ENCODE measurements around the gene LUC7L2.
"Not testable (repeated sequence)": the region's sequence is repeated elsewhere in the genome, so short reads cannot be mapped to it uniquely, and the experiment has no call there.

The LUC7L2 gene

GRCh38 chr7:139452958-139453672 lies 93.4 kb downstream of the LUC7L2 start:
- no peak for DNase-seq

GRCh38 chr7:139453673-139454321 lies 94.1 kb downstream of the LUC7L2 start:
- DNase-seq = no peak

GRCh38 chr7:139455789-139456188 lies 96.1 kb downstream of the LUC7L2 start:
- DNase-seq = no peak

GRCh38 chr7:139456511-139456910 lies 96.8 kb downstream of the LUC7L2 start:
- DNase-seq = no peak

- DNase-seq = no peak
Observed at GRCh38 chr7:139457153-139457946, 97.7 kb downstream of the LUC7L2 start.

GRCh38 chr7:139463421-139463820 lies 103.7 kb downstream of the LUC7L2 start:
- DNase-seq = not testable (repeated sequence)

- DNase-seq = not testable (repeated sequence)
Observed at GRCh38 chr7:139464511-139464910, 104.8 kb downstream of the LUC7L2 start.

- not testable (repeated sequence) for DNase-seq
Observed at GRCh38 chr7:139465072-139465471, 105.4 kb downstream of the LUC7L2 start.

- not testable (repeated sequence) for DNase-seq
Observed at GRCh38 chr7:139467729-139468128, 108.0 kb downstream of the LUC7L2 start.

- DNase-seq = not testable (repeated sequence)
Observed at GRCh38 chr7:139468281-139468680, 108.6 kb downstream of the LUC7L2 start.

GRCh38 chr7:139471740-139472353 lies 112.2 kb downstream of the LUC7L2 start:
- no peak for DNase-seq

Data from NCI-H146 (cell line).